ENCODE data around the gene TRABD. TPM values are rescaled to one million over a fixed set of nuclear protein-coding genes. Genes with fewer than 3 reads are reported as not detected.
"Not testable (repeated sequence)": the region's sequence is repeated elsewhere in the genome, so short reads cannot be mapped to it uniquely, and the experiment has no call there.

TRABD gene
- polyA plus RNA-seq, 3 donors: 17.1 to 20.7 (median 17.8) TPM

GRCh38 chr22:50200461-50201190, 14.9 kb downstream of the TRABD start, which contains the start of gene SELENOO:
TSS of gene SELENOO (plus strand) at chr22:50201011. CDS start at chr22:50201037, 26 bp downstream.
- DNase-seq (ENCODE audit: low read depth in 3 of 3, low spot score in 2 of 3): peak in 2 of 3 donors; percentile 74 to 79

GRCh38 chr22:50201191-50202129, 15.7 kb downstream of the TRABD start:
- DNase-seq (ENCODE audit: low read depth in 3 of 3, low spot score in 2 of 3): no peak

GRCh38 chr22:50202130-50202666, 16.5 kb downstream of the TRABD start:
- DNase-seq (ENCODE audit: low read depth in 3 of 3, low spot score in 2 of 3): no peak

- DNase-seq (ENCODE audit: low read depth in 3 of 3, low spot score in 2 of 3): no peak
These were observed 17.6 kb downstream of the TRABD start for GRCh38 chr22:50203288-50203687.

GRCh38 chr22:50204571-50204970, 18.9 kb downstream of the TRABD start:
- no peak for DNase-seq (ENCODE audit: low read depth in 3 of 3, low spot score in 2 of 3)

GRCh38 chr22:50204998-50205397, 19.3 kb downstream of the TRABD start:
- not testable (repeated sequence) for DNase-seq (ENCODE audit: low read depth in 3 of 3, low spot score in 2 of 3)

GRCh38 chr22:50205781-50206569, 20.3 kb downstream of the TRABD start:
- DNase-seq (ENCODE audit: low read depth in 3 of 3, low spot score in 2 of 3): no peak

- no peak for DNase-seq (ENCODE audit: low read depth in 3 of 3, low spot score in 2 of 3)
These were observed 20.9 kb downstream of the TRABD start for GRCh38 chr22:50206599-50206998.

- DNase-seq (ENCODE audit: low read depth in 3 of 3, low spot score in 2 of 3): no peak
These were observed 21.8 kb downstream of the TRABD start for GRCh38 chr22:50207383-50208140.

GRCh38 chr22:50208430-50208938, 22.8 kb downstream of the TRABD start:
- no peak for DNase-seq (ENCODE audit: low read depth in 3 of 3, low spot score in 2 of 3)

- no peak for DNase-seq (ENCODE audit: low read depth in 3 of 3, low spot score in 2 of 3)
These were observed 23.5 kb downstream of the TRABD start for GRCh38 chr22:50208939-50209892.

GRCh38 chr22:50209893-50210292, 24.2 kb downstream of the TRABD start:
- peak in 1 of 3 donors; percentile 36 for DNase-seq (ENCODE audit: low read depth in 3 of 3, low spot score in 2 of 3)

- no peak for DNase-seq (ENCODE audit: low read depth in 3 of 3, low spot score in 2 of 3)
These were observed 24.8 kb downstream of the TRABD start for GRCh38 chr22:50210378-50211139.

GRCh38 chr22:50211147-50211546, 25.4 kb downstream of the TRABD start:
- DNase-seq (ENCODE audit: low read depth in 3 of 3, low spot score in 2 of 3): no peak

GRCh38 chr22:50213263-50213662, 27.6 kb downstream of the TRABD start:
- DNase-seq (ENCODE audit: low read depth in 3 of 3, low spot score in 2 of 3): no peak

- no peak for DNase-seq (ENCODE audit: low read depth in 3 of 3, low spot score in 2 of 3)
These were observed 29.8 kb downstream of the TRABD start for GRCh38 chr22:50215297-50216054.

Data from right renal cortex interstitium (tissue), 3 donors.